MCF 10A (cell line): Measurements from ENCODE around the gene BRAP. TPM values are rescaled to one million over a fixed set of nuclear protein-coding genes. Genes with fewer than 3 reads are reported as not detected.

Source experiments
- BruUV-seq: library from RNA; stranded (reverse); fragments of 400-500 nt; replicated peaks from 2 replicates; lab custom pipeline; 2021; lab: Mats Ljungman, UMichigan
- CTCF ChIA-PET: fragments of 300-600 bp; sonication (Branson Sonifier 250); formaldehyde crosslinking; extraction: SDS; loops from one replicate; lab custom pipeline; 2021; ENCODE audit warnings: antibody characterized with exemption, inconsistent platforms; lab: Yijun Ruan, JAX
- POLR2A ChIA-PET: fragments of 300-600, 350-650 bp; sonication (Branson Sonifier 250); formaldehyde crosslinking; extraction: SDS; loops from one replicate; lab custom pipeline; 2020; ENCODE audit warnings: antibody characterized with exemption, inconsistent platforms; lab: Yijun Ruan, JAX
- DNase-seq: peaks from one replicate; pipeline ENCODE4 v3.0.0-alpha.2; 2018; ENCODE audit not compliant: unreplicated experiment
- H3K27ac Mint-ChIP-seq: one replicate; pipeline ENCODE4 v1.8.0; 2022; ENCODE audit warnings: mild to moderate bottlenecking, low read depth, mixed read lengths; ENCODE audit not compliant: unreplicated experiment
- H3K27me3 Mint-ChIP-seq: one replicate; pipeline ENCODE4 v1.8.0; 2022; ENCODE audit warnings: mixed read lengths; ENCODE audit not compliant: insufficient read depth, unreplicated experiment
- H3K36me3 Mint-ChIP-seq: one replicate; pipeline ENCODE4 v1.8.0; 2022; ENCODE audit warnings: mild to moderate bottlenecking, moderate library complexity, mixed read lengths; ENCODE audit not compliant: insufficient read depth, unreplicated experiment
- H3K4me1 Mint-ChIP-seq: one replicate; pipeline ENCODE4 v1.8.0; 2022; ENCODE audit warnings: mixed read lengths; ENCODE audit not compliant: insufficient read depth, unreplicated experiment
- H3K4me3 Mint-ChIP-seq: one replicate; pipeline ENCODE4 v1.8.0; 2022; ENCODE audit warnings: mild to moderate bottlenecking, moderate library complexity, mixed read lengths; ENCODE audit not compliant: unreplicated experiment
- H3K9me3 Mint-ChIP-seq: one replicate; pipeline ENCODE4 v1.8.0; 2022; ENCODE audit warnings: mixed read lengths; ENCODE audit not compliant: unreplicated experiment
- intact Hi-C: fragments of 100-400 bp; cut with micrococcal nuclease; formaldehyde crosslinking; loops from 2 replicates; pipeline ENCODE4 v1.14.1; 2022
- total RNA-seq: library from RNA; stranded (reverse); gene quantifications from 2 replicates; pipeline ENCODE4 v1.2.3, GENCODE V29; 2022
- TF ChIP-seq, protein P1 (sequence below): fragments of 200-600 bp; IDR thresholded peaks from one replicate; pipeline ENCODE4 v1.8.0; 2022; ENCODE audit warnings: antibody characterized with exemption, mild to moderate bottlenecking; ENCODE audit not compliant: unreplicated experiment

Gene BRAP
- total RNA-seq, 1 experiment from 2014 or later: 24.4 TPM

DNA sequence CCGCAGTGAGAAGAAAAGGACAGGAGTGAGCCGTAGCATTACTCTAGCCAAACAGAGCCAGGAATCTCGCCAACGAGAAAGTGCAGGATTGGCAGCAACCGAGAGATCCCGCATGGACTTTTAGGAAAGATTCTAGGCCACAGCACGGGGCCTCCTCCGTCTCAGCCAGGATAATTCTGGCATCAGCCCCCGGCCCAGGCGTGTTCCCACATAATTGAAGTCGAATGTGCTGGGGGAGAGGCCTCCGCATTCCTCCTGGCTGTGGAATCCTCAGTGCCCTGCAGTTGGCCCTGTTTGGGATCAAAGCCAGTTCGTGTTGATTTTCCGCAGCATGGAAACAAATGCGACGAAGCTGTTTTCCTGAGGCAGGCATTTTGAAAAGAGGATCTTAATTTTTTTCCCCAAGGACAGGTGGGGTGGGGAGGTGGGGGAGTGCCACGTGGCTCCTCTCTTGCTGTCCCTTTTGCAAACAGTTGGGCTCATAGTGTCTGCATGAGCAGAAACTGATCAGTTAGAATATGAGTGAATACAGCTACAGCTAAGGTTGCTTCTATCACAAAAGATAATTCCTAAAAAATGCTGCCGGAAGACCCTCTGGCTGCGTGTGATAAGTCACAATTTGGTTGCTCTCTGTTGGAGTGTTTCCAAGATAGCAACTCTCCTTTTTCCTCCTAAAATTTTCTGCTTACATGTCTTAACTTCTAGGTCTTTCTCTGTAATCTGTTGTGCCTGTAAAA lies 49.4 kb downstream of the BRAP start:
- BruUV-seq: no TSS peak
- DNase-seq: no peak
- no peaks in the 10 kb centered on the region for H3K4me1 Mint-ChIP-seq
- H3K36me3 Mint-ChIP-seq: peaks cover 27% of the 10 kb centered on the region
- no peaks in the 10 kb centered on the region for H3K9me3 Mint-ChIP-seq
- no peak overlapping the region for H3K27ac Mint-ChIP-seq
- ChIA-PET POLR2A (no interaction called here), CTCF (interaction anchor here (0.6 kb wide), 1 partner anchor 185 kb away, joined by 3 read pairs; no protein-coding TSS in a partner anchor)
- H3K4me3 Mint-ChIP-seq: no peak overlapping the region
- H3K27me3 Mint-ChIP-seq: no peaks in the 10 kb centered on the region
- TF ChIP-seq, protein P1, sequence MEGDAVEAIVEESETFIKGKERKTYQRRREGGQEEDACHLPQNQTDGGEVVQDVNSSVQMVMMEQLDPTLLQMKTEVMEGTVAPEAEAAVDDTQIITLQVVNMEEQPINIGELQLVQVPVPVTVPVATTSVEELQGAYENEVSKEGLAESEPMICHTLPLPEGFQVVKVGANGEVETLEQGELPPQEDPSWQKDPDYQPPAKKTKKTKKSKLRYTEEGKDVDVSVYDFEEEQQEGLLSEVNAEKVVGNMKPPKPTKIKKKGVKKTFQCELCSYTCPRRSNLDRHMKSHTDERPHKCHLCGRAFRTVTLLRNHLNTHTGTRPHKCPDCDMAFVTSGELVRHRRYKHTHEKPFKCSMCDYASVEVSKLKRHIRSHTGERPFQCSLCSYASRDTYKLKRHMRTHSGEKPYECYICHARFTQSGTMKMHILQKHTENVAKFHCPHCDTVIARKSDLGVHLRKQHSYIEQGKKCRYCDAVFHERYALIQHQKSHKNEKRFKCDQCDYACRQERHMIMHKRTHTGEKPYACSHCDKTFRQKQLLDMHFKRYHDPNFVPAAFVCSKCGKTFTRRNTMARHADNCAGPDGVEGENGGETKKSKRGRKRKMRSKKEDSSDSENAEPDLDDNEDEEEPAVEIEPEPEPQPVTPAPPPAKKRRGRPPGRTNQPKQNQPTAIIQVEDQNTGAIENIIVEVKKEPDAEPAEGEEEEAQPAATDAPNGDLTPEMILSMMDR: no peak
- intact Hi-C loops: no loop called here

DNA sequence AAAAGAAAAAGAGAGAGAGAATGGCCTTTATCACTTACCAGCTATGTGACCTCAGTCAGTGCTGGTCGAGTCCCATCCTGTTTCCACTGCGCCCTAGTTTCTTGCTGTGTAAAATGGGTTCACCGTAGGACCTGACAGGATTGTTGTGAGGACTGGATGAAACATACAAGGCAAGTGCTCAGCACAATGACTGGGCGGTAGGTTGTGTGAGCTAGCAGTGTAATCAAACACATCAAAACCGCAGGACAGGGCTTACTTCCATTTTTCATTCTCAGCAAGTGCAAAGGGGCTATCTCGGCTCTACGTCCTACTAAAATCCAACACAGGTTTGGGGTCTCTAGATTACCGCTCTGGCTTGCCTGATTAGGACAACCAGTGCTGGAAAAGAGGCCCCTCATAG lies 50.2 kb downstream of the BRAP start:
- Mint-ChIP-seq H3K36me3 (peaks cover 18% of the 10 kb centered on the region), H3K27ac (no peak overlapping the region), H3K27me3 (no peaks in the 10 kb centered on the region), H3K4me3 (no peak overlapping the region), H3K4me1 (no peaks in the 10 kb centered on the region), H3K9me3 (no peaks in the 10 kb centered on the region)
- POLR2A ChIA-PET: no interaction called here
- TF ChIP-seq, protein P1: no peak
- BruUV-seq: no TSS peak
- CTCF ChIA-PET: interaction anchor here (0.5 kb wide), 1 partner anchor 112 kb away, joined by 5 read pairs; no protein-coding TSS in a partner anchor
- intact Hi-C loops: no loop called here
- DNase-seq: no peak

DNA sequence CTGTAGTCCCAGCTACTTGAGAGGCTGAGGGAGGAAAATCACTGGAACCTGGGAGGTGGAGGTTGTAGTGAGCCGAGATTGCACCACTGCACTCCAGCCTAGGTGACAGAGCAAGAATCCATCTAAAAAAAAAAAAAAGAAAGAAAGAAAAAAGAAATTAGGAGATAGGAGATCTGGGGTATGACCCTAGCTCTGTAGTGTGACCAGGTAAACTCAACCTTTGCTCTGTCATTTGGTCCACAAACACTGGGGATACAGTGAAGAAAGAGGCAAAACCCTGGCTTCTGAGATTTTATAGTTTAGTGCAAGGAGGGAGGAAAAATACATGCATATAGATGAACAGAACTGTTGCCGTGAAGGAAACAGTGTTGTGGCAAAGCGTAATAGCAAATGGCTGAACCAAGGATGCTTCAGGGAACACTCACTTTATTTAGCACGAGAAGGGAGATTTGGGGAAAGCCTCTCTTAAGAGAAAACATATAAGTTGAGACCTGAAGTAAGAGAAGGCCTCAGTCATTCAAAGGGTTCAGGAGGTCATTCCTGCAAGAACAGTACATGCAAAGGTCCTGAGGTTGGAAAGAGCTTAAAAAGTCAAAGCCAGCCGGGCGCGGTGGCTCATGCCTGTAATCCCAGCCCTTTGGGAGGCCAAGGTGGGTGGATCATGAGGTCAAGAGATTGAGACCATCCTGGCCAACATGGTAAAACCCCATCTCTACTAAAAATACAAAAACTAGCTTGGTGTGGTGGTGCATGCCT lies 57.1 kb downstream of the BRAP start:
- intact Hi-C loops: no loop called here
- H3K36me3 Mint-ChIP-seq: no peaks in the 10 kb centered on the region
- H3K27me3 Mint-ChIP-seq: no peaks in the 10 kb centered on the region
- ChIA-PET CTCF (no interaction called here), POLR2A (no interaction called here)
- H3K27ac Mint-ChIP-seq: no peak overlapping the region
- H3K4me1 Mint-ChIP-seq: peaks cover 5% of the 10 kb centered on the region
- no peaks in the 10 kb centered on the region for H3K9me3 Mint-ChIP-seq
- no TSS peak for BruUV-seq
- H3K4me3 Mint-ChIP-seq: no peak overlapping the region
- TF ChIP-seq, protein P1: no peak
- no peak for DNase-seq

DNA sequence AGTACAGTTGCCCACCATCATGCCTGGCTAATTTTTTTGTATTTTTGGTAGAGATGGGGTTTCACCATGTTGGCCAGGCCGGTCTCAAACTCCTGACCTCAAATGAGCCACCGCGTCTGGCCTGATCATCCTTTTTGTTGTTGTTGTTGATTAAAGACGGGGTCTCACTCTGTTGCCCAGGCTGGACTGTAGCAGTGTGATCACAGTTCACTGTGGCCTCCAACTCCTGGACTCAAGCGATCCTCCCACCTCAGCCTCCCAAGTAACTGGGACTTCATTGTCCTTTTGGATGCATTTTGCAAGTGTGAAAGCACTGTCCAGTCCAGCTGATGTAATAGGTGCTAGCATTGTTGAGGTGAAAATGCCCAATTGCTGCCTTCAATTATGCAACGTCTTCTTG lies 59.5 kb downstream of the BRAP start:
- TF ChIP-seq, protein P1: no peak
- ChIA-PET POLR2A (no interaction called here), CTCF (no interaction called here)
- no peak for DNase-seq
- H3K4me3 Mint-ChIP-seq: no peak overlapping the region
- H3K27ac Mint-ChIP-seq: no peak overlapping the region
- intact Hi-C loops: no loop called here
- H3K9me3 Mint-ChIP-seq: no peaks in the 10 kb centered on the region
- peaks cover 6% of the 10 kb centered on the region for H3K36me3 Mint-ChIP-seq
- H3K4me1 Mint-ChIP-seq: peaks cover 5% of the 10 kb centered on the region
- no peaks in the 10 kb centered on the region for H3K27me3 Mint-ChIP-seq
- BruUV-seq: no TSS peak
